ENCODE data around the gene GRID1. TPM values are rescaled to one million over a fixed set of nuclear protein-coding genes. Genes with fewer than 3 reads are reported as not detected.

The GRID1 gene
- total RNA-seq, 4 donors from 2014 or later: 0.88 to 7.3 (median 4.1) TPM

DNA sequence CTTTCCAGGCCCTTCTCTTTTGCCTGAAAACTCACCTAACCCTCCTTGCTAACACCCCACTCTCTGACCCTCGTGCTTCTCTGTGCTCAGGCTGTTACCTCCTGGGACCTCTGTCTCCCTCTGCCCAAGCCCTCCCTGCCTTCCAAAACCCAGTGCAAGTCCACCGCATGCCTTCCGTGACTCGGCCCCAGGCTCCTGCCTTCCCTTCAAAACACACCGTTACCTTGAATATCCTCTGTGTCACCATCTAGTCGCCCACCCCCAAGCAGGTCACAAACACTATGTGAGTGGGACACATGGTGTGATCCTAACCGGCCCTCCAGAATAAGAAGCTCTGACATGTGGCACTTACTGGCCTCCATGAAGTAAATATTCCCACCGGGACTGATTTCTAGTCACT is 176.7 kb downstream of the GRID1 start:
- DNase-seq: no peak
- no peaks in the 10 kb centered on the region for H3K4me1 ChIP-seq
- TF ChIP-seq POLR2A (IDR thresholded peaks at IDR 0.05): no peak
- TF ChIP-seq, protein P1, sequence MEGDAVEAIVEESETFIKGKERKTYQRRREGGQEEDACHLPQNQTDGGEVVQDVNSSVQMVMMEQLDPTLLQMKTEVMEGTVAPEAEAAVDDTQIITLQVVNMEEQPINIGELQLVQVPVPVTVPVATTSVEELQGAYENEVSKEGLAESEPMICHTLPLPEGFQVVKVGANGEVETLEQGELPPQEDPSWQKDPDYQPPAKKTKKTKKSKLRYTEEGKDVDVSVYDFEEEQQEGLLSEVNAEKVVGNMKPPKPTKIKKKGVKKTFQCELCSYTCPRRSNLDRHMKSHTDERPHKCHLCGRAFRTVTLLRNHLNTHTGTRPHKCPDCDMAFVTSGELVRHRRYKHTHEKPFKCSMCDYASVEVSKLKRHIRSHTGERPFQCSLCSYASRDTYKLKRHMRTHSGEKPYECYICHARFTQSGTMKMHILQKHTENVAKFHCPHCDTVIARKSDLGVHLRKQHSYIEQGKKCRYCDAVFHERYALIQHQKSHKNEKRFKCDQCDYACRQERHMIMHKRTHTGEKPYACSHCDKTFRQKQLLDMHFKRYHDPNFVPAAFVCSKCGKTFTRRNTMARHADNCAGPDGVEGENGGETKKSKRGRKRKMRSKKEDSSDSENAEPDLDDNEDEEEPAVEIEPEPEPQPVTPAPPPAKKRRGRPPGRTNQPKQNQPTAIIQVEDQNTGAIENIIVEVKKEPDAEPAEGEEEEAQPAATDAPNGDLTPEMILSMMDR (IDR thresholded peaks at IDR 0.05): no peak
- no peaks in the 10 kb centered on the region for H3K9me3 ChIP-seq
- intact Hi-C loops (cut with DNase I; ENCODE audit: low total_unique reads): no loop called here
- no peak overlapping the region for H3K4me3 ChIP-seq
- H3K27me3 ChIP-seq: no peaks in the 10 kb centered on the region
- no peaks in the 10 kb centered on the region for H3K36me3 ChIP-seq
- H3K27ac ChIP-seq: no peak overlapping the region

DNA sequence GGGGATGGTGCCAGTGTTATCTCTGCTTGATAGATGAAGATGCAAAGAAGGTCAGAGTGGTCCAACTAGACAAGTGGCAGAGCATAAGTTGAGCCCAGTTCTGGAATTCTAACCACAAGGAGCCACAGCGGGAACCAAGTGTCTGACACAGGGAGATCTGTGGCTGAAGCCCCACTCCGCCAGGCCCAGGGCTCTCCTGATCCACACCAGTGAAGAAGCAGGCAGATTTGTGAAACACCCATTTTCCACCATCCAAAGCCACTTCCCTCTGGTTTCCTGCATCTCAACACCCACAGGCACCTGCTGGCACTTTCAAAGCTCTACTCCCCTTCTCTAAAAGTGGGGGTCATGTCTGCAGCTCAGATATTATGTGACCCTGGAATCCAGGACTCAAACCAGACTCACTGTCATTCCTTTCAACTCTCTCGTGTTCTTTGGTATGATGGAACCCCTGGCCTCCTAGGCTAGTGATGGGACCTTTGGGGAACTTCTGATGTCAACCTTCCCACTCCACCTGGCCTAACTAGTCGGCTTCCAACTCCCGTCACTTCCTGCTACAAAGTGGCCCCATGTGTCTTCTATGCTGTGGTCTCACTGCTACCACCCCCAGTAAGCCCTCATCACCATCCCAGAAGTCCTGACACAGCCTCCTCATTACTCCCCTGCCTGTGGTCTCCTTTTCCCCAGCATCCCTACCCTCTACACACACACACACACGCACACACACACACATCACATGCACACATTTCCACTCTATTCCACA is 177.6 kb downstream of the GRID1 start:
- Histone ChIP-seq H3K4me3 (no peak overlapping the region), H3K4me1 (no peaks in the 10 kb centered on the region), H3K9me3 (no peaks in the 10 kb centered on the region), H3K27me3 (no peaks in the 10 kb centered on the region), H3K27ac (no peak overlapping the region), H3K36me3 (no peaks in the 10 kb centered on the region)
- DNase-seq: peak in 1 of 2 donors; percentile 1
- TF ChIP-seq POLR2A (IDR thresholded peaks at IDR 0.05): no peak
- TF ChIP-seq, protein P1 (IDR thresholded peaks at IDR 0.05): no peak
- intact Hi-C loops (cut with DNase I; ENCODE audit: low total_unique reads): no loop called here

DNA sequence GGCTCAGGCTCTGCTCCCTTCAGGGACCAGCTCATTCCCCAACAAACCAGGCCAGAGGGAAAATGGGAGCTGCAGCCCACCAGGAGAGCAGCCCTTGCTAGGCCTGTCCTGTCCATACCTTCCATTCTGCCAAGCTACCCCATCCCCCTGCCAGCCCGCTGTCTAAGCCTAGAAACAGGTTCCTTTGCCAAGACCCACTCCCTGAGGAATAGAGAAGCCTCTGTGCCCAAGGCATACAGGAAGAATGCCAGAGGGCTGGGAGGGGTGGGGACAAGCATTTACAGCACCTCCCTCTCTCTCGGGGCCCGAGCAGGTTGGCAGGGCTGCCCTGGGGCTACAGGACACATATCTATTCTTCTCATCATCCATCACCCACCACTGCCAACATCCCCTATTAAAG is 178.3 kb downstream of the GRID1 start:
- DNase-seq: peak in 1 of 2 donors; percentile 2
- TF ChIP-seq, protein P1 (IDR thresholded peaks at IDR 0.05): no peak
- no peak for TF ChIP-seq POLR2A (IDR thresholded peaks at IDR 0.05)
- Histone ChIP-seq H3K27ac (no peak overlapping the region), H3K27me3 (no peaks in the 10 kb centered on the region), H3K9me3 (no peaks in the 10 kb centered on the region), H3K4me1 (no peaks in the 10 kb centered on the region), H3K36me3 (no peaks in the 10 kb centered on the region), H3K4me3 (no peak overlapping the region)
- intact Hi-C loops (cut with DNase I; ENCODE audit: low total_unique reads): no loop called here

DNA sequence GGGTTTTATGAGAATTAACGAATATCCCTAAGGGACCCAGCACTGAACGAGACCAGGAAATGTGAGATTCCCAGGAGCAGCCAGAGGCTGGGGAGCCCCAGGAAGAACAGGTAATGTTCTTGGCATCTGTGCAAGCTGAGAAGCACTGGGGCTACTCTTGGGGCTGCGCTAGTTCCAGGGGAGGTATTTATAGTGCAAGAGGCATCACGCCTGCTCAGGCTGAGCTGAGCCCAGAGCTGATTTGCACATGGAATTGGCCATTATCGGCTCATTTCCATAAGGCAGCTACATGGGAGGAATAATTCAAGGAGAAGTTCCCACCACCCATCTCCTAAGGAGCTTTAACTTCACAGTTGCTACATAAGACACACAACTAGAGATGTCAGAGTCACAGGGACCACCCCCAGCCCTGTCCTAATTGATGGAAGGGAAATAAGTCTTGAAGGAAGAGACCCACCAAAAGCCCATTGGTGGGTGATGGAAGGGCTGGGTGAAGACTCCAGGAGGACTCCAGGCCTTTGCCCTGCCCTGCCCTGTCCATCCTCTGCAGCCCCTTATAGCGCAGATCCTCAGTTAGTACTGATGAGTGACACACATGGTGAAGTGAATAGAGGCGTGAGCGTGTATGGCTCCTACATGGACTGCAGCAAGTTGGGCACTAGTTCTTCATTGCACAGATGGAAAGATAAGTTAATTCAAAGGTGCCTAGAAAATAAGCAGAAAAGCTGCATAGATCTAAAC is 178.9 kb downstream of the GRID1 start:
- Histone ChIP-seq H3K27me3 (no peaks in the 10 kb centered on the region), H3K9me3 (no peaks in the 10 kb centered on the region), H3K36me3 (no peaks in the 10 kb centered on the region), H3K4me3 (no peak overlapping the region), H3K27ac (no peak overlapping the region), H3K4me1 (no peaks in the 10 kb centered on the region)
- intact Hi-C loops (cut with DNase I; ENCODE audit: low total_unique reads): no loop called here
- DNase-seq: peak in 1 of 2 donors; percentile 2
- no peak for TF ChIP-seq POLR2A (IDR thresholded peaks at IDR 0.05)
- TF ChIP-seq, protein P1 (IDR thresholded peaks at IDR 0.05): no peak

DNA sequence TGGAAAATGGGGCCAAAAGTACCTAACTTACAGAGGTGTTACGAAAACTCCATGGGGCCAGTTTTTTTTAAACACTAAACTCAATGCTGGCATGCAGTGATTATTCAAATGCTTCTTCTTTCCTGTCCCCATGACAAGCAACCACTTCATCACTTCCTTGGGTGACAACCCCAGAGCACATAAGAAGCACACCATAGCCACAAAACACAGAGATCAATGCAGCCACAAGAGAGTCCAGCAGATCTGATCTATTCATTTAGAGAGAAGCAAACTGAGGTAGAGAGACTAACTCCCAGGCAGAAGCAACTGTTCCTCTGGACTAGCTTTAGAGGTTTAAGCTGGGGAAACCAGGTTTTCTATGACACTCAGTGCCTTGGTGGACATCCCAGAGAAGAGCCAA is 180.0 kb downstream of the GRID1 start:
- TF ChIP-seq, protein P1 (IDR thresholded peaks at IDR 0.05): no peak
- no peak for TF ChIP-seq POLR2A (IDR thresholded peaks at IDR 0.05)
- H3K9me3 ChIP-seq: no peaks in the 10 kb centered on the region
- no peak overlapping the region for H3K4me3 ChIP-seq
- no peak for DNase-seq
- intact Hi-C loops (cut with DNase I; ENCODE audit: low total_unique reads): no loop called here
- no peak overlapping the region for H3K27ac ChIP-seq
- no peaks in the 10 kb centered on the region for H3K4me1 ChIP-seq
- H3K36me3 ChIP-seq: no peaks in the 10 kb centered on the region
- no peaks in the 10 kb centered on the region for H3K27me3 ChIP-seq
